Measurements from ENCODE around the gene SYDE1. TPM values are rescaled to one million over a fixed set of nuclear protein-coding genes. Genes with fewer than 3 reads are reported as not detected.

The SYDE1 gene
- total RNA-seq, 1 donor from 2014 or later, result 20.8 TPM

- DNase-seq (peak; percentile 99), ATAC-seq (peak; percentile 98)
- Histone ChIP-seq H3K27me3 (ENCODE audit: low read depth) (no peaks in the 10 kb centered on the region), H3K4me3 (peak overlapping the region; percentile 77), H3K36me3 (peaks cover 20% of the 10 kb centered on the region), H3K9me3 (no peaks in the 10 kb centered on the region), H3K4me1 (peaks cover 22% of the 10 kb centered on the region), H3K27ac (peak overlapping the region; percentile 94)
- intact Hi-C loops (cut with DNase I), result no loop called here
- no peak for TF ChIP-seq CTCF (IDR thresholded peaks at IDR 0.05)
Measured at GRCh38 chr19:15125232-15126067, 18.2 kb downstream of the SYDE1 start.

GRCh38 chr19:15126131-15126910, 19.1 kb downstream of the SYDE1 start:
- DNase-seq, result no peak
- Histone ChIP-seq H3K27ac (peak overlapping the region; percentile 94), H3K4me3 (peak overlapping the region; percentile 77), H3K9me3 (no peaks in the 10 kb centered on the region), H3K27me3 (ENCODE audit: low read depth) (no peaks in the 10 kb centered on the region), H3K4me1 (peaks cover 22% of the 10 kb centered on the region), H3K36me3 (peaks cover 11% of the 10 kb centered on the region)
- intact Hi-C loops (cut with DNase I), result no loop called here
- no peak for ATAC-seq
- no peak for TF ChIP-seq CTCF (IDR thresholded peaks at IDR 0.05)

GRCh38 chr19:15128162-15128770, 21.1 kb downstream of the SYDE1 start:
- Histone ChIP-seq H3K4me1 (peaks cover 22% of the 10 kb centered on the region), H3K27ac (no peak overlapping the region), H3K9me3 (no peaks in the 10 kb centered on the region), H3K27me3 (ENCODE audit: low read depth) (peaks cover 3% of the 10 kb centered on the region), H3K4me3 (no peak overlapping the region), H3K36me3 (no peaks in the 10 kb centered on the region)
- ATAC-seq (no peak), DNase-seq (no peak)
- no peak for TF ChIP-seq CTCF (IDR thresholded peaks at IDR 0.05)
- intact Hi-C loops (cut with DNase I), result no loop called here

GRCh38 chr19:15129856-15130585, 22.8 kb downstream of the SYDE1 start:
- no peak for ATAC-seq
- H3K27ac ChIP-seq, result no peak overlapping the region
- intact Hi-C loops (cut with DNase I), result no loop called here

More at GRCh38 chr19:15129856-15130585, 22.8 kb downstream of the SYDE1 start:
- no peaks in the 10 kb centered on the region for H3K36me3 ChIP-seq
- peaks cover 7% of the 10 kb centered on the region for H3K4me1 ChIP-seq
- no peak for TF ChIP-seq CTCF (IDR thresholded peaks at IDR 0.05)
- H3K9me3 ChIP-seq, result no peaks in the 10 kb centered on the region
- H3K27me3 ChIP-seq (ENCODE audit: low read depth), result peaks cover 3% of the 10 kb centered on the region
- DNase-seq, result no peak
- H3K4me3 ChIP-seq, result no peak overlapping the region

Measured in lower lobe of right lung (tissue), 2 donors.